Spleen (tissue), 11 donors: Measurements from ENCODE around the gene NCOA6. TPM values are rescaled to one million over a fixed set of nuclear protein-coding genes. Genes with fewer than 3 reads are reported as not detected.
"Not testable (repeated sequence)": the region's sequence is repeated elsewhere in the genome, so short reads cannot be mapped to it uniquely, and the experiment has no call there.

Experiments
- DNase-seq: peaks from one replicate; pipeline ENCODE4 v3.0.0-alpha.2; 2020
- H3K27ac ChIP-seq, 8 donors: fragments of 200-600 bp; sonication (generic) in 7 of 8; 1 replicate in 4 of 8; 2 replicates in 4 of 8; pipeline versions ENCODE4 v1.5.0 to v1.8.0; 2016 to 2021; ENCODE audit warnings: inconsistent platforms in 4 of 8, mild to moderate bottlenecking in 4 of 8, moderate library complexity in 1 of 8
- H3K27me3 ChIP-seq, 7 donors: fragments of 200-600 bp; sonication (generic) in 6 of 7; replicated peaks in 1 of 7; 1 replicate in 4 of 7; 2 replicates in 3 of 7; pipeline versions ENCODE4 v1.5.0 to v1.8.0; 2016 to 2021; ENCODE audit warnings: inconsistent platforms in 3 of 7, mild to moderate bottlenecking in 1 of 7
- H3K36me3 ChIP-seq, 6 donors: fragments of 200-600 bp; sonication (generic) in 5 of 6; 1 replicate in 4 of 6; 2 replicates in 2 of 6; pipeline versions ENCODE4 v1.5.0 to v1.8.0; 2016 to 2021; ENCODE audit warnings: inconsistent platforms in 2 of 6
- H3K4me1 ChIP-seq, 6 donors: fragments of 200-600 bp; sonication (generic) in 5 of 6; 1 replicate in 3 of 6; 2 replicates in 3 of 6; pipeline versions ENCODE4 v1.5.0 to v1.8.0; 2016 to 2021; ENCODE audit warnings: inconsistent platforms in 3 of 6
- H3K4me3 ChIP-seq, 8 donors: fragments of 200-600 bp; sonication (generic) in 7 of 8; 1 replicate in 4 of 8; 2 replicates in 4 of 8; pipeline versions ENCODE4 v1.5.0 to v1.8.0; 2016 to 2021; ENCODE audit warnings: inconsistent platforms in 4 of 8, mild to moderate bottlenecking in 4 of 8, moderate library complexity in 2 of 8
- H3K9me3 ChIP-seq, 8 donors: fragments of 200-600 bp; sonication (generic) in 7 of 8; 1 replicate in 4 of 8; 2 replicates in 4 of 8; pipeline versions ENCODE4 v1.5.0 to v1.8.0; 2016 to 2021; ENCODE audit warnings: inconsistent platforms in 4 of 8
- CTCF ChIP-seq, 11 experiments: fragments of 200-600 bp in 7 of 11; fragments of 450-650 bp in 4 of 11; sonication (generic) in 4 of 11; IDR thresholded peaks in 8 of 11; conservative IDR thresholded peaks in 3 of 11; 1 replicate in 7 of 11; 2 replicates in 4 of 11; pipeline versions ENCODE4 v1.4.0 to v1.8.0; 2016 to 2021; ENCODE audit warnings: antibody characterized with exemption in 11 of 11, inconsistent platforms in 4 of 11, mild to moderate bottlenecking in 1 of 11
- POLR2A ChIP-seq, 3 donors: fragments of 450-650 bp; IDR thresholded peaks; one replicate each; pipeline ENCODE4 v1.5.1; 2017; ENCODE audit warnings: antibody characterized with exemption in 3 of 3, mild to moderate bottlenecking in 1 of 3
- POLR2AphosphoS5 ChIP-seq, 3 donors: sonication (generic); formaldehyde crosslinking; IDR thresholded peaks; one replicate each; pipeline ENCODE4 v1.5.1; 2017; ENCODE audit warnings: antibody characterized with exemption in 3 of 3
- WGBS, 5 donors: extraction: QIAGEN DNeasy Blood & Tissue Kit in 3 of 5; methylation state at CpG; one replicate each; pipeline versions ENCODE4 v1.1.5 to v1.1.7; 2013 to 2018; 5-methylcytosine and 5-hydroxymethylcytosine counted together
- intact Hi-C: fragments of 100-400 bp; cut with DNase I; formaldehyde crosslinking; loops from one replicate; pipeline ENCODE4 v1.15.0; 2023; ENCODE audit warnings: low total_unique reads
- polyA plus RNA-seq, 3 donors: library from polyadenylated mRNA; stranded (reverse); fragments of 200-250 nt; gene quantifications; one replicate each; pipeline ENCODE4 v1.2.1, GENCODE V29; 2013
- total RNA-seq, 7 donors: library from RNA; depleted of rRNA in 3 of 7; stranded (reverse); fragments of >200 nt in 3 of 7; fragmentation: NEBNext Ultra II Directional in 4 of 7; extraction: Animal tissue kit (Norgen Biotek cat#: 25700) in 4 of 7; gene quantifications; one replicate each; pipeline versions ENCODE4 v1.1.0 to v1.2.1, GENCODE V29; 2016 to 2021
- donor health status: healthy with polysubstance abuse.
- donor health status: DM: no; HTN: no; CAD: no; lungs with moderate emphysema.
- donor health status: DM: no; HTN: no; CAD: no.
- donor health status: Bipolar disorder and iron deficiency.
- donor health status: healthy.
- donor health status: DM: no; HTN: no; CAD: no.
- donor health status: DM: yes; HTN: yes; CAD: no.

Gene NCOA6
- total and polyA plus RNA-seq, 10 donors = 13.6 to 32.8 (median 26.4) TPM

GRCh38 chr20:34729416-34729815 is 96.0 kb downstream of the NCOA6 start:
- H3K36me3 ChIP-seq = peaks cover 0 to 100% (median 42%) of the 10 kb centered on the region in 6 donors
- H3K4me3 ChIP-seq = no peak overlapping the region
- H3K9me3 ChIP-seq = no peaks in the 10 kb centered on the region
- no peak for DNase-seq
- H3K27ac ChIP-seq = no peak overlapping the region
- no peaks in the 10 kb centered on the region for H3K27me3 ChIP-seq
- TF ChIP-seq POLR2A (IDR thresholded peaks at IDR 0.05) (no peak), CTCF (IDR thresholded peaks at IDR 0.05 in 8 of 11, conservative IDR thresholded peaks at IDR 0.05 in 3 of 11) (no peak), POLR2AphosphoS5 (IDR thresholded peaks at IDR 0.05) (no peak)
- intact Hi-C loops = no loop called here
- 95 to 100% (median 97%) methylated on average over 2 of the region's 2 CpGs for WGBS, 5 donors
- no peaks in the 10 kb centered on the region for H3K4me1 ChIP-seq

GRCh38 chr20:34724172-34724571 is 101.3 kb downstream of the NCOA6 start:
- DNase-seq = no peak

GRCh38 chr20:34722560-34722959 is 102.9 kb downstream of the NCOA6 start:
- H3K27me3 ChIP-seq, DNase-seq, H3K4me1 ChIP-seq, H3K27ac ChIP-seq, H3K4me3 ChIP-seq, intact Hi-C loops, H3K9me3 ChIP-seq: not testable (repeated sequence)
- WGBS, 5 donors = 75 to 95% (median 93%) methylated on average over 3 of the region's 3 CpGs
- H3K36me3 ChIP-seq = peaks cover 0 to 95% (median 46%) of the 10 kb centered on the region in 6 donors

More at GRCh38 chr20:34724172-34724571, 101.3 kb downstream of the NCOA6 start:
- WGBS, 5 donors = 83 to 96% (median 93%) methylated on average over 3 of the region's 3 CpGs
- Histone ChIP-seq H3K4me3 (no peak overlapping the region), H3K36me3 (peaks cover 0 to 97% (median 48%) of the 10 kb centered on the region in 6 donors), H3K9me3 (no peaks in the 10 kb centered on the region), H3K27ac (no peak overlapping the region), H3K4me1 (peaks cover 0 to 7% (median 0%) of the 10 kb centered on the region in 6 donors), H3K27me3 (no peaks in the 10 kb centered on the region)
- intact Hi-C loops = no loop called here
- TF ChIP-seq POLR2AphosphoS5 (IDR thresholded peaks at IDR 0.05) = no peak
- no peak for TF ChIP-seq POLR2A (IDR thresholded peaks at IDR 0.05)
- TF ChIP-seq CTCF (IDR thresholded peaks at IDR 0.05 in 8 of 11, conservative IDR thresholded peaks at IDR 0.05 in 3 of 11) = no peak

GRCh38 chr20:34720266-34720665 is 105.2 kb downstream of the NCOA6 start:
- intact Hi-C loops = no loop called here
- TF ChIP-seq POLR2AphosphoS5 (IDR thresholded peaks at IDR 0.05) (no peak), POLR2A (IDR thresholded peaks at IDR 0.05) (no peak), CTCF (IDR thresholded peaks at IDR 0.05 in 8 of 11, conservative IDR thresholded peaks at IDR 0.05 in 3 of 11) (no peak)
- Histone ChIP-seq H3K4me1 (peaks cover 0 to 7% (median 0%) of the 10 kb centered on the region in 6 donors), H3K36me3 (peaks cover 0 to 95% (median 34%) of the 10 kb centered on the region in 6 donors), H3K4me3 (no peak overlapping the region), H3K27ac (no peak overlapping the region), H3K9me3 (no peaks in the 10 kb centered on the region), H3K27me3 (no peaks in the 10 kb centered on the region)
- 77 to 88% (median 83%) methylated on average over 2 of the region's 2 CpGs for WGBS, 5 donors
- DNase-seq = no peak

GRCh38 chr20:34719242-34720017 is 106.0 kb downstream of the NCOA6 start:
- DNase-seq, H3K4me1 ChIP-seq, H3K27ac ChIP-seq, H3K9me3 ChIP-seq, intact Hi-C loops, H3K27me3 ChIP-seq, H3K4me3 ChIP-seq: not testable (repeated sequence)
- peaks cover 0 to 95% (median 31%) of the 10 kb centered on the region in 6 donors for H3K36me3 ChIP-seq
- WGBS, 5 donors = 77 to 89% (median 84%) methylated on average over 13 of the region's 13 CpGs
